GM23248 (cell line): ENCODE results near the gene LRRC36. TPM values are rescaled to one million over a fixed set of nuclear protein-coding genes. Genes with fewer than 3 reads are reported as not detected.

ENCODE experiments used
- DNase-seq: peaks from one replicate; pipeline ENCODE4 v3.0.0-alpha.2; 2015
- H2AFZ ChIP-seq: fragments of 200-600 bp; sonication (generic); 2 replicates; pipeline ENCODE4 v1.6.1; 2016; ENCODE audit warnings: antibody characterized with exemption
- H3F3A ChIP-seq: fragments of 200-600 bp; sonication (generic); 2 replicates; pipeline ENCODE4 v1.6.1; 2016; ENCODE audit warnings: mild to moderate bottlenecking, antibody characterized with exemption, mixed run types; ENCODE audit not compliant: insufficient read depth
- H3K27ac ChIP-seq: fragments of 200-600 bp; sonication (generic); 2 replicates; pipeline ENCODE4 v1.5.1; 2016; ENCODE audit warnings: mild to moderate bottlenecking
- H3K27me3 ChIP-seq: fragments of 200-600 bp; sonication (generic); replicated peaks from 2 replicates; pipeline ENCODE4 v1.6.1; 2016; ENCODE audit warnings: mild to moderate bottlenecking; ENCODE audit not compliant: insufficient read depth
- H3K36me3 ChIP-seq: fragments of 200-600 bp; sonication (generic); 2 replicates; pipeline ENCODE4 v1.6.1; 2016; ENCODE audit warnings: low read depth, mild to moderate bottlenecking
- H3K4me1 ChIP-seq: fragments of 200-600 bp; sonication (generic); 2 replicates; pipeline ENCODE4 v1.6.1; 2016; ENCODE audit warnings: mild to moderate bottlenecking; ENCODE audit not compliant: insufficient read depth
- H3K4me2 ChIP-seq: fragments of 200-600 bp; sonication (generic); one replicate; pipeline ENCODE4 v1.6.1; 2016; ENCODE audit warnings: mild to moderate bottlenecking; ENCODE audit not compliant: unreplicated experiment
- H3K4me3 ChIP-seq: fragments of 200-600 bp; sonication (generic); 2 replicates; pipeline ENCODE4 v1.5.1; 2016; ENCODE audit warnings: mild to moderate bottlenecking
- H3K79me2 ChIP-seq: fragments of 200-600 bp; sonication (generic); 2 replicates; pipeline ENCODE4 v1.6.1; 2016; ENCODE audit warnings: mild to moderate bottlenecking; ENCODE audit not compliant: insufficient read depth
- H3K9ac ChIP-seq: fragments of 200-600 bp; sonication (generic); 2 replicates; pipeline ENCODE4 v1.6.1; 2016; ENCODE audit warnings: mild to moderate bottlenecking
- H3K9me2 ChIP-seq: fragments of 200-600 bp; sonication (generic); 2 replicates; pipeline ENCODE4 v1.6.1; 2016; ENCODE audit warnings: mixed run types, mild to moderate bottlenecking, moderate library complexity; ENCODE audit not compliant: insufficient read depth
- H3K9me3 ChIP-seq: fragments of 200-600 bp; sonication (generic); one replicate; pipeline ENCODE4 v1.6.1; 2017; ENCODE audit warnings: low read depth
- H4K20me1 ChIP-seq: fragments of 200-600 bp; sonication (generic); 2 replicates; pipeline ENCODE4 v1.6.0; 2016; ENCODE audit not compliant: insufficient read depth
- EZH2 ChIP-seq: fragments of 200-600 bp; sonication (generic); IDR thresholded peaks from 2 replicates; pipeline ENCODE4 v1.6.1; 2018; ENCODE audit warnings: antibody characterized with exemption, mild to moderate bottlenecking; ENCODE audit not compliant: insufficient read depth, poor library complexity, severe bottlenecking
- EZH2phosphoT487 ChIP-seq: fragments of 200-600 bp; sonication (generic); IDR thresholded peaks from 2 replicates; pipeline ENCODE4 v1.6.1; 2018; ENCODE audit warnings: antibody characterized with exemption, moderate library complexity, mild to moderate bottlenecking, low read depth; ENCODE audit not compliant: insufficient read depth
- WGBS, 2 experiments: methylation state at CpG; one replicate each; pipeline ENCODE4 v1.1.6; 2015 to 2017; ENCODE audit warnings: low lambda C conversion rate in 2 of 2, low coverage in 1 of 2; ENCODE audit errors: missing lambda C conversion rate in 2 of 2; 5-methylcytosine and 5-hydroxymethylcytosine counted together
- in situ Hi-C: fragments of 300-500 bp; cut with MboI; formaldehyde crosslinking; loops from 2 replicates; pipeline ENCODE4 v1.15.0; 2020
- polyA plus RNA-seq: library from polyadenylated mRNA; unstranded; fragments of >200 nt; fragmentation: Nextera tagmentation; extraction: Ambion mirVana; gene quantifications from 2 replicates; pipeline ENCODE4 v1.2.1, GENCODE V29; 2016
- total RNA-seq: library from RNA; depleted of rRNA; stranded (reverse); fragments of >200 nt; shearing (Covaris generic); gene quantifications from 2 replicates; pipeline ENCODE4 v1.2.3, GENCODE V29; 2014

Gene LRRC36
- total and polyA plus RNA-seq, 2 experiments from 2014 or later = not detected

DNA sequence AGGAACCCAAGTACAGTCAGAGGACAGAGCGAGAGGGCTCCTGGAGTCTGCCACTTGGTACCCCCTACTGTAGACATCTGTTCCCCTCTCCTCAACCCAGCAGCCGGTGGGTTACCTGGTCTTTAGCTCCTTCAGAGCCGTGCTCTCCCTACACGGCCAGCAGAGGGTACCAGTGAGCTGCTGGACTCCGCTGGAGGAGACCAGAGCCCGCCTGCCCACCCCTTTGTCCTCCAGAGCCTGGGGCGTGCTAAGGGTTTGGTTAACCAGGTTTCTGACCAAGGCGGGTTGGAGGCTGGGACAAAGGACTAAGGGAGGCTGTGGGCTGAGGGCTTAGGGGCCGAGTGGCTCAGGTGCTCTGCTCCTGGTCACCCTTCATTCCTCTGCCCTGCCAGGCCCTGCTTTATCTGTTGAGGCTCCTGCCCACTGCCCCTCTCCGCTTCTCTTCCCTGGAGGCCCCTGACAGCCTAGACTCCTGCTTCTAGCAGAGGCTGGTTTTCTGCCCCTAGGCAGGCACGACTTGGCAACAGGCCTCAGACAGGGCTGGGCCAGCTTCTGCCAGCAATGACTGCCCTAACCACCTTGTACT, 101.6 kb downstream of the LRRC36 start:
- no peaks in the 10 kb centered on the region for H3K9me3 ChIP-seq

DNA sequence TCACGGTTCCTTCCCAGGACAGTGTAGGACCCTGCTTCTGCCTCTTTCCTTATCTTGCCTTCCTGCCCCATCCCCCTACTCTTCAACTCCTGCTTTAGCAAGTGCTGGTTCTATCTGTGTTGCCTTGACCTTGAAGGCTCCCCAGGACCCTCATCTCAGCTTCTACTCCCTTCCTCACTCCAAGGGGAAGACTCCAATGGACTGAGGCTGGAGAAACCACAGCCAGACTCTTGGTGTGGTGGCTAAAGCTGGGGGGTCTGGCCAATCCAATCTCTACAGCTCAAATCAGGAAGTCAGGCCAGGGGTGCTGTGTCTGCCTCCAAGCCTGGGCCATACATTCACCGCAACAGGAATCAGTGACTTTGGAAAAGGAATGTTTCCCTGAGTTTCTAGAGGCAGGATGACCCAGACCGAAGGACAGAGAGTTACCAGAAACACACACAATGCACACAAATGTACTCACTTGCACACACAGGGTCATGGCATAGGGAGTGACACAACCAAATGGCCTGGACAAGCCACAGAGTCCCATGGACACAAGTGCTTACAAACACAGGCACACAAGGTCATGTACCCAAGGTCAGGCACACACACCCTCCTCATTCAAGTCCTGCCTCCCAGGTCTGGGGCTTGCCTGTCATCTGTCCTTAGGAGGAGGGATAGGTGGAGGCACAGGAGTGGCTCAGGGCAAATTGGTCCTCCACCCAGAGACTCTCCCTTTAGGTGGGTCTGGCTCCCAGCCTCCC, 102.6 kb downstream of the LRRC36 start:
- H3K4me1 ChIP-seq = no peaks in the 10 kb centered on the region
- no peak overlapping the region for H3K9ac ChIP-seq
- no peak overlapping the region for H3K4me3 ChIP-seq
- in situ Hi-C loops = no loop called here
- no peaks in the 10 kb centered on the region for H3K36me3 ChIP-seq
- no peaks in the 10 kb centered on the region for H4K20me1 ChIP-seq
- WGBS, 2 experiments = 96 to 99% methylated on average over 3 of the region's 3 CpGs
- TF ChIP-seq EZH2 (no peak), EZH2phosphoT487 (no peak)
- no peaks in the 10 kb centered on the region for H3F3A ChIP-seq
- H3K27me3 ChIP-seq = no peaks in the 10 kb centered on the region; the same call in 1 of the 2 replicates
- H3K4me2 ChIP-seq = no peak overlapping the region
- H3K9me3 ChIP-seq = no peaks in the 10 kb centered on the region
- H3K27ac ChIP-seq = no peak overlapping the region
- no peaks in the 10 kb centered on the region for H3K9me2 ChIP-seq
- no peak overlapping the region for H2AFZ ChIP-seq
- DNase-seq = no peak
- H3K79me2 ChIP-seq = no peaks in the 10 kb centered on the region

More for the DNA sequence above, 101.6 kb downstream of the LRRC36 start:
- no peaks in the 10 kb centered on the region for H3K36me3 ChIP-seq
- peak; percentile 78 for DNase-seq
- H3K9ac ChIP-seq = no peak overlapping the region
- H3K4me1 ChIP-seq = no peaks in the 10 kb centered on the region
- in situ Hi-C loops = no loop called here
- H3K4me3 ChIP-seq = no peak overlapping the region
- H3K27ac ChIP-seq = no peak overlapping the region
- no peak overlapping the region for H2AFZ ChIP-seq
- H3K79me2 ChIP-seq = no peaks in the 10 kb centered on the region
- H3K4me2 ChIP-seq = no peak overlapping the region
- no peaks in the 10 kb centered on the region; the same call in 1 of the 2 replicates for H3K27me3 ChIP-seq
- 30 to 39% methylated on average over 10 to 11 of the region's 11 CpGs for WGBS, 2 experiments
- no peak for TF ChIP-seq EZH2
- TF ChIP-seq EZH2phosphoT487 = no peak
- no peaks in the 10 kb centered on the region for H3F3A ChIP-seq
- H3K9me2 ChIP-seq = no peaks in the 10 kb centered on the region
- H4K20me1 ChIP-seq = no peaks in the 10 kb centered on the region

DNA sequence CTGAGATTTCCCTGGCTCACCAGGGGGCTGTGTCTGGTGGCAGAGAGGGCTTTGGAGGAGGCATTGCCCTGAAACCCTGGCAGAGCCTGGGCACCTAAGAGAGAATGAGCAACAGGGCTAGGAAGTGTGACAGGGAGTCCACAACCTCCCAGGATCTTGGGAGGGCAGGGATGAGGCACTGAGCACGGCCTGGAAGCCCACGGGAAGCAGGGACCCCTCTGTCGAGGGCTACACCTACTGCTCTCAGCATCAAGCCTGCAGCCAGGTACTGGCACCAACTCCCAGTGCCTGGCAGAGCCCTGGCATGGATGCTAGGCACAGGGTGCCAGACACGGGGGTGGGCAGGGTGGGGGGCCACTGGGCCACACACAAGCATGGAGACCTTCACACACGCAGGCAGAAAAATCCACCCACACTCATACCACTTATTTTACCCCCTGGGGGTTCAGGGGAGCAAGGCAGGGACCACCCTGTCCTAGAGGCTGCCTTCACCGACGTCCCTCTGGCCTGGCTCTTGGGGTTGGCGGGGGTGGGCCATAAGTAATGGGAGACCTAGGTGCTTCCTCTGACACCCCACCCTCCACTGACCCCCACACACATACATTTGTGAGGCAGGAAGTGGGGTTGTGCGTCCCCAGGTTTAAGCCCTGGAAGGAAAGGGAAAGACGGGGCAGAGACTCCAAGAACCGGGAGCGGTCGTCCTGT, 103.3 kb downstream of the LRRC36 start:
- no peak for DNase-seq
- TF ChIP-seq EZH2phosphoT487 (no peak), EZH2 (no peak)
- H2AFZ ChIP-seq = no peak overlapping the region
- no peaks in the 10 kb centered on the region for H3K79me2 ChIP-seq
- no peaks in the 10 kb centered on the region for H3K4me1 ChIP-seq
- H3K9ac ChIP-seq = no peak overlapping the region
- H3K9me3 ChIP-seq = no peaks in the 10 kb centered on the region
- in situ Hi-C loops = no loop called here
- WGBS, 2 experiments = 52 to 57% methylated on average over 13 of the region's 13 CpGs
- H3F3A ChIP-seq = no peaks in the 10 kb centered on the region
- H3K27ac ChIP-seq = no peak overlapping the region
- no peaks in the 10 kb centered on the region for H3K9me2 ChIP-seq
- H3K27me3 ChIP-seq = no peaks in the 10 kb centered on the region; the same call in 1 of the 2 replicates
- H3K4me2 ChIP-seq = no peak overlapping the region
- no peaks in the 10 kb centered on the region for H3K36me3 ChIP-seq
- no peaks in the 10 kb centered on the region for H4K20me1 ChIP-seq
- H3K4me3 ChIP-seq = peak overlapping the region; percentile 60

DNA sequence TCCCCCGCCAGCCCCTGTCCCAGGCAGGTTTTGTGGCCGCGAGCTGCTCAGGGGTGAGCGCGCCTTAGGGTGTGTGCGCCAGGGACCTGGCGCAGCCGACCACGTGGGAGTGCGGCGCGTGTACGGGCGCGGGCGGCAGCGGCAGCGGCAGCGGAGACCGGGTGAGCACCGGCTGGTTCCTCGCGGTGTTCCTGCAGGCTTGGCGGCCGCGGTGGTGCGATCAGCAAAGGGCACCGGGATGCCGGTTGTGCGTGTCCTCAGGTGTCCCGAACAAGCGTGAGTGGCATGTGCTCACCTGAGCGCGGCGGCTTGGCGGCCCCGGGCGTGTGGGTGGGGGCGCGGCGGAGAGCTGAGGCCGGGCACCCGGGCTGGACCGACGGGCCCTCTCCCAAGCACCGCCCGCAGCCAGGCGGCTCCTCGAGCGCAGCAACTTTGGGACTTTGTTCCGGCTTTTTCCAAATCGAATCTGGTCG, 103.9 kb downstream of the LRRC36 start:
- Histone ChIP-seq H3K4me2 (no peak overlapping the region), H3K79me2 (no peaks in the 10 kb centered on the region), H3F3A (no peaks in the 10 kb centered on the region), H3K36me3 (no peaks in the 10 kb centered on the region), H3K9me3 (no peaks in the 10 kb centered on the region), H3K4me1 (no peaks in the 10 kb centered on the region), H3K27me3 (no peaks in the 10 kb centered on the region; the same call in 1 of the 2 replicates), H2AFZ (peak overlapping the region; percentile 67; the same call in 1 of the 2 replicates), H3K9me2 (no peaks in the 10 kb centered on the region), H4K20me1 (no peaks in the 10 kb centered on the region), H3K9ac (no peak overlapping the region), H3K27ac (no peak overlapping the region), H3K4me3 (peak overlapping the region; percentile 60)
- TF ChIP-seq EZH2 = no peak
- TF ChIP-seq EZH2phosphoT487 = no peak
- WGBS, 2 experiments = 4 to 9% methylated on average over 37 to 38 of the region's 53 CpGs
- DNase-seq = peak; percentile 41
- in situ Hi-C loops = no loop called here
